Caki2 (cell line): ENCODE data around the gene THADA. TPM values are rescaled to one million over a fixed set of nuclear protein-coding genes. Genes with fewer than 3 reads are reported as not detected.
"Not testable (repeated sequence)": the region's sequence is repeated elsewhere in the genome, so short reads cannot be mapped to it uniquely, and the experiment has no call there.

Source experiments
- DNase-seq: peaks from one replicate; pipeline ENCODE4 v3.0.0-alpha.2; 2015; ENCODE audit warnings: low read depth
- in situ Hi-C: cut with HindIII; loops from 2 replicates; pipeline ENCODE4 v1.10.0; 2016; ENCODE audit warnings: low sequenced_read_pairs, low pct_unique_long_range_greater_than_20kb, mixed read lengths
- total RNA-seq: library from RNA; depleted of rRNA; stranded (reverse); fragments of >200 nt; shearing (Covaris generic); gene quantifications from 2 replicates; pipeline ENCODE4 v1.2.3, GENCODE V29; 2014; ENCODE audit warnings: low replicate concordance

Gene THADA
- total RNA-seq, 1 experiment from 2014 or later = 30.0 TPM

- DNase-seq = no peak
- in situ Hi-C loops = no loop called here
These were observed 206.0 kb downstream of the THADA start for GRCh38 chr2:43389581-43390466.

GRCh38 chr2:43388371-43388770 lies 207.5 kb downstream of the THADA start:
- in situ Hi-C loops = no loop called here
- no peak for DNase-seq

DNA sequence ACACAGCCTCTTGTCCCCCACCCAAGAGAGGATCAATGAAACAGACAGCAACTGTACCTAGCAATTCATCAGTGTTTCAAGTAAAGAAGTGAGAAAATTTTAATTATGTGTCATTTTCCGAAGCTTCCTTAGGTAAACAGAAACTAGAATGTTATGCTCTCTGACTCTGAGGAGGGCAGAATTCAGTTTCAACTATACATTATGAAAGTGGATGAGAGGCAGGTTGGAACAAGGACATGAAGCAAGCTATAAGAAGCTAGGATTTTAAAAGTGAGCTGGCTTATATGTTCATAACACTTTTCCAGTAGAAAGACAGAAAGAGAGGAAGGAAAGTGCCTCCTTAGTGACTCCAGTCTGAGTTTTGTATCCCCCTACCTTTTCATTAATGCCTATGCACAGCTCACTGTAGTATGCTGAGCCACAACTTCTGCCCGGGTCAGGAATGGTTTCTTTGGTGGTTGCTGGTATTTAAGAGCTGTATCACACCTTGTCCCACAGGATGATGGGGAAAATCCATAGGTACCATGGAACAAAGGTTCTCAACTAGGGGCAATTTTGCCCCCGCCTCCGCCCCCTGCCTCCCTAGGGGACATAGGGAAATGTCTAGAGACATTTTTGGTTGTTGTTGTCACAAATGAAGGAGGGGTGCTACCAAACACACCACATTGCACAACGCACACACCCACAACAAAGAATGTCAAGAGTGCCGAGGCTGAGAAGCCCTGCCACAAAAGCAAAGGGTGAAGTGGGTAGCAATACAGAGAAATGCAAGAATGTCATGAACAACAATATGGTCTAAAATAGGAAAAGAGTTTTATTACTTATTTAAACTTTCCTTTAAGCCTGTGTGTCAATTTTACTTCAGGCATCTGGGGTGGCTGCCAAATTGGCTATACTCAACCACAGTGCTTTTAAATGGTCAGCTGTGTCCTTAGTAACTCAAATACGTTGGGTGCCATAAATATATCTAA lies 208.5 kb downstream of the THADA start:
- DNase-seq = no peak
- in situ Hi-C loops = no loop called here

DNA sequence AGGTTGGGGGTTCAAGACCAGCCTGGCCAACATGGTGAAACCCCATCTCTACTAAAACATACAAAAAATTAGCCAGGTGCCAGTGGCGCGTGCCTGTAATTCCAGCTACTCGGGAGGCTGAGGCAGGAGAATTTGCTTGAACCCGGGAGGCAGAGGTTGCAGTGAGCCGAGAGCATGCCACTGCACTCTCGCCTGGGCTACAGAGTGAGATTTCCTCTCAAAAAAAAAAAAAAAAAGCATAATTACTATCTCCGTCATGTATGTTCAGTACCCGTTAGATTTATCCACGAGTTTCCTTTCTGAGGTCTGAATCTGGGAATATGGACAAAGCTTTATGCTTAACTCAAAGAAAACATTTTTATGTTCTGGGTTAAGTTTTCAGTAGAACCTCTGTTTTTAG lies 209.2 kb downstream of the THADA start:
- DNase-seq, in situ Hi-C loops: not testable (repeated sequence)

GRCh38 chr2:43384143-43384542 lies 211.7 kb downstream of the THADA start:
- no peak for DNase-seq
- in situ Hi-C loops = no loop called here

GRCh38 chr2:43383533-43383932 lies 212.3 kb downstream of the THADA start:
- in situ Hi-C loops = no loop called here
- no peak for DNase-seq

DNA sequence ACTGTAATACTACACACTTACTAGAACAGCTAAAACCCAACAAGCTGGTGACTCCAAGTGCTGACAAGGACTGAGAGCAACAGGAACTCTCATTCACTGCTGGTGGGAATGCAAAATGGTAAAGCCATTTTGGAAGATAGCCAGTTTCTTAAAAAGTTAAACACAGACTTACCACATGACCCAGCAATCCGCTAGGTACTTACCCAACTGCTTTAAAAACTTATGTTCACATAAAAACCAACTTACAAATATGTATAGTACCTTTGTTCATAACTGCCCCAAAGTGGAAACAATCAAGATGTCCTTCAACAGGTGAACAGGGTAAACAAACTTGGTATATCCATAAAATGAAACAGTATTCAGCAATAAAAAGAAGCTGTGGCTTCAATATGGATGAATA lies 216.3 kb downstream of the THADA start:
- in situ Hi-C loops = no loop called here
- DNase-seq = no peak

DNA sequence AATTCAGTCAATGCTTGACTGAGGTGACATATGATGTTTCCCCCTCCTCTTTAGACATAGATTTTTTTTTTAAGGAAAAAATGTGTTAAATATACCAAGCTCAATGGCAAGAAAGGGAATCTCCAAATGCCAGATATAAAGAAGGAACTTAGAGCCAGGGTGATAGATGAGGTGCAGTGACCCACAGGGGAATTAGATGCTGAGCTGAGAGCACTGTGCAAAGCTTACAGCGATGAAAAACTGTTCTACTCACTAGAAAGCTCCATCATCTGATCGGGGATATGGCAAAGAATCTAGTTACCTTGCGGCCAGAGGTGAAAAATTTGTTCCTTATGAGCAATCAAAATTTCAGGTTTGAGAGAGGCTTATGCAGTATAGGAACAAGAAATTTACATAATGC lies 218.5 kb downstream of the THADA start:
- DNase-seq = no peak
- in situ Hi-C loops = no loop called here

DNA sequence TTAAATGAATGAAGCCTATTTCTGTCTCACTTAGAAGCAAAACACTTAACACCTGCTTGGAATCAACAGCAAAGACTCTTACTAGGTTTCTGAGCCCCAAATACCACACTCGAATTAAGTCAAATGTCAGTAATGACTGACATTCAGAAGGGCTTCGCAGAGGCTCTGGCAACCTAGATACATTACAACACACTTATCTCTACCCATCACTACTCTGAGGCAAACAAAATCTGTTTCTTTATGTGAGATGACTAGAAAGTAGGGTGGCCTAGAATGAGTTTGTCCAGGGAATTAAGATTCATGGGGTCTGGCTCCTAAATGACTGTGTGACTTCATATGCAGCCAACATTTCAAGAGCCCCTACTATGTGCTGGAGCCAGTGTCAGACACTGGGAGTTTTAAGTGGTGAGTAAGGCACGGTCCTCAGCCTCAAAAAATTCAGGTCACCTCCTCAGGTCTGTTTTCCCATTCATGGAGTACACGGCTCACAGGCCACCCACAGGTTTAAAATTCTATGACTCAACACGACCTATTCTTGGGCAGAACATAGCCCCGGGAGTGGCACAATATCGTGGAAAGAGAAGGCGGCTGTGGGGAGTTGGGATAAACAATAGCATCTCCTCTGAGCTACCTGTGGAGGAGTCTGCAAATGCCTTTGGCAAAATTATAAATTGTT lies 219.2 kb downstream of the THADA start:
- in situ Hi-C loops = no loop called here
- no peak for DNase-seq

DNA sequence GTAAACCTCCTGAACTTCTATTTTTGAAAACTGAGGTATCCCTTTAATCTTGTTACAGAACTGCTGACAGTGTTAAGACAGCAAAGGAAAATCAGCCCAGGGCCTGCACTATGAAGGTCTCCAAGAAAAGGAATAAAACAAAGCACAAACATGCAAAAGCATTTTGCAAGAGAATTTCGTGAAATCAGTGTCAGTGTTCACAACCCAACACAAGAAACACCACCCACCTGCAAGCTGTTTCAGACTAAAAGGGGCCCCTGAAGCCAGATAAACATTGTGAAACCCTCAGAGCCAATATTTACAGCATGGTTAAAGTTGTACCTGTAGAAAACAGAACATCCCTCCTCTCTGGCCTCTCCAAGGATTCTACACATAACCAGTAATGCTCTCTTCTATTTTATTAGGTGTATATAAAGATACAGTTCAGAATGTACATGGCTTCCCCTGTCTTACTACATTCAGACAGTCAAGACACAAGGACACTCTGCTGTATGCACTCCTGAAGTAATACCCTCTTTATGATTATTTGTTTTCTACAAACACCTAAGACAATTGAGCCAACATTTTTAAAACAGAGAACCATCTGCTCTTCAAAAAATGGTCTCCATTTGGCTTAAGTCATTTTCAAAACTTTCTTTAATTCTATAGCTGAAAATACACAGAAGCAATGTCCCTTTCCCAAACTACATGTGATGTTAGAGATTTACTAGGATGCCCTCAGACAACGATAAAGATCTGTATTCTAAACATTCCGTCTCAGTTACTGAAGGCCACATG lies 219.9 kb downstream of the THADA start:
- DNase-seq = no peak
- in situ Hi-C loops = no loop called here

DNA sequence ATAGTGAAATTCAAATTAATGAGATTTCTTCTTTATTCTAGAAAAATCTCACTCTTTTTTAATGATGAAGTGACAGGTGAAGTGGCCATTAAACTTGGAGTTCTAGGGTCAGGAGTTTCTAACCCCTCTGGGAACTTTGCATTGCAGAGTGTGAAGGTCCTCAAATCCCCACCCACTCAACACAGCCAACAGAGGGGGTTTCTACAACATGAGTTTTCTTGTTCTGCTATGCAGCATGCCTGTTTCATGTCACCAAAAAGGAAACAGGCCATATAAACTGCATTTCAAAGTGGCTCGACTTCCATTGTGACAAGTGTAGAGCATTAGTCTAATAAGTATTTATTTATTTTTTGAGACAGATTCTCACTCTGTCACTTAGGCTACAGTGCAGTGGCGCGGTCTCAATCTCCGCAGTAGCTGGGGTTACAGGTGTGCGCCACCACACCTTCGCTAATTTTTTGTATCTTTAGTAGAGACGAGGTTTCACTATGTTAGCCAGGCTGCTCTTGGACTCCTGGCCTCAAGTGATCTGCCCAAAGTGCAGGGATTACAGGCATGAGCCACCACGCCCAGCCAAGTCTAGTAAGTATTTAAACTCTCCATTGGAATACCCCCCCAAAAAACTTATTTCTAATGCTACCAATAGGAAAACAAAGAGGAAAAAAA lies 223.3 kb downstream of the THADA start:
- DNase-seq = no peak
- in situ Hi-C loops = no loop called here

- DNase-seq = no peak
- in situ Hi-C loops = no loop called here
These were observed 225.1 kb downstream of the THADA start for GRCh38 chr2:43370705-43371104.

- no peak for DNase-seq
- in situ Hi-C loops = no loop called here
These were observed 225.7 kb downstream of the THADA start for GRCh38 chr2:43370146-43370545.

- DNase-seq = no peak
- in situ Hi-C loops = no loop called here
These were observed 227.1 kb downstream of the THADA start for GRCh38 chr2:43368483-43369385.

DNA sequence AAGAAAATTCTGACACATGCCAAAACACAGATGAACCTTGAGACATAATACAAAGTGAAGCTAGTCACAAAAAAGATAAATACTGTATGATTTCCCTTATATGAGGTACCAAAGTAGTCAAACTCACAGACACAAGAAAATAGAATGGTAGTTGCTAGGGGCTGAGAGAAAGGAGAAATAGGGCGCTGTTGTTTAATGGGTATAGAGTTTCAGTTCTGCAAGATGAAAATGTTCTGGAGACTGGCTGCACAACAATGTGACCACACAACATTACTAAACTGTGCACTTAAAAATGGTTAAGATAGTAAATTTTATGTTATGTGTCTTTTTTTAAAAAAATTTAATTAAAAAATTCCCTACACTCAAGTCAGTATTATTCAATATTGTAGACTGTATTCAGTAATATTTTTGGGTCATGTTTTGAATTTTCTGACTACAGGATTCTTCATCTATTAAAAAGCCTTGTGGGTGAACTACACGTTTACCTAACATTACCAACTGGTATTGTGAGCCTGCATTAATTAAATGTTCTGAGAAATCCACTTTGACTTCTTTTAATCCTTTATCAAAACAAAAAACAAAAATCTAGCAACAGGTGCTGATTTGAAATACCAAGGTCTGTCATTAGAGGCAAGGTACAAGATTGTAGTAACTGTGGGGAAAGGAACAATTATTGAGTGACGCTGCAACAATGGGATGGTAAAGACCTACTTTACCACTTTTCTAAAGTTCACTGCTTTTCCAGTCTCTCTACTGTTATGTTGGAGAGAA lies 228.6 kb downstream of the THADA start:
- in situ Hi-C loops = no loop called here
- no peak for DNase-seq

GRCh38 chr2:43363120-43363519 lies 232.7 kb downstream of the THADA start:
- DNase-seq = no peak
- in situ Hi-C loops = no loop called here
